Measurements from ENCODE around the gene SAMD4B. TPM values are rescaled to one million over a fixed set of nuclear protein-coding genes. Genes with fewer than 3 reads are reported as not detected.

Gene SAMD4B
- total RNA-seq, 1 experiment from 2014 or later, result 126 TPM

DNA sequence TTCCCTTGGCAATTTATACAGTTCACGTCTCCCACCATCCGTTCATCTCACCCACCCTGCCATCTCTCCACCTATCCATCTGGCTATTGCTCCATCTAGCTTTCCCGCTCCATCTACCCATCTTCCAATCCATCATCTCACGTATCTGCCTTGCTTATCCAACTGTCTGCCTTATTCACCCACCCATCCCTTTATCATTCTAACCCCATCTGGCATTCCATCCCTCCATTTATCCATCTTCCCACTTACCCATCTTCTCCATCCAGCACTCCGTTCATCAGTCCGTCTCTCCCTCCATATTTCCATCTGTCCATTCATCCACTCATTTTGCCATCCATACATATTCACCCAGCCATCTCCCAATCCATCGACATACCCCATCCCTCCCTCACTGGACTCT, 83.5 kb downstream of the SAMD4B start:
- no peak for DNase-seq (ENCODE audit: low read depth)

GRCh38 chr19:39426170-39426569, 83.9 kb downstream of the SAMD4B start:
- no peak for DNase-seq (ENCODE audit: low read depth)

GRCh38 chr19:39427707-39428106, 85.5 kb downstream of the SAMD4B start:
- no peak for DNase-seq (ENCODE audit: low read depth)

- peak; percentile 75 for DNase-seq (ENCODE audit: low read depth)
These were observed 86.3 kb downstream of the SAMD4B start for GRCh38 chr19:39428283-39429112.

- DNase-seq (ENCODE audit: low read depth), result peak; percentile 59
These were observed 88.7 kb downstream of the SAMD4B start for GRCh38 chr19:39430675-39431593.

DNA sequence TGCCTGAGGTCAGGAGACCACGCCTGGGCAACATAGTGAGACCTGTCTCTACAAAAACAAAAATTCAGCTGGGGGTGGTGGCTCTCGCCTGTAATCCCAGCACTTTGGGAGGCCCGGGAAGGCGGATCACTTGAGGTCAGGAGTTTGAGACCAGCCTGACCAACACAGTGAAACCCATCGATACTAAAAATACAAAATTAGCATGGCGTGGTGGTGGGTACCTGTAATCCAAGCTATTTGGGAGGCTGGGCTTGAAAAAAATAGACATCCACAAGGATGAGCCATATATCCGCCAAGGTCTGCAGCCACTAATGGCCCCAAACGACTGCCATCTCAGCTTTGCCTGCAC, 90.4 kb downstream of the SAMD4B start:
- DNase-seq (ENCODE audit: low read depth), result no peak

DNA sequence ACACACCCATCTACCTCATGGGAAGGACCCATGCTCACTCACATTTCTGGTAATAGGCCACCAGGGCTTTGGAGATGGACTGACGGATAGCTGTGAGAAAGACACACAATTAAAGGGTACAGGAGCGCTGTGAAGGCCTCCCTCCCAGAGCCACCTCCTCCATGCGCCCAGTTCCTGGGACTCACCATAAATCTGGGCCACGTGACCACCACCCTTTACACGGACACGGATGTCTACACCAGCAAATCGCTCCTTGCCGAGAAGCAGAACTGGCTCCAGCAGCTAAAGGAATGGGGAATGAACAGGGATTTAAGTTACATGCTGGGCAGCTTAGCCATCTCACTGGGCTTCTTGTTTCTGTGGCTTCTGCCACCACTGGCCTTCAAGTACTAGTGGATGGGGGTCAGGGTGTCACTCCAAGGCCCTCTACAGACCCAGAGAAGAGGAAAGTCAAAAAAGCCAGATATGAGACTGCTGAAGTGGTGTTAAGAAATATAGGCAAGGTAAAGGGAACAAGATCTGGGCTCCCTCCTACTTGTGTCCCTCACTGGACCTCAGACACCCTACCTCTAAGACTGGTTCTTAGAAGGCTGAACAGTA, 91.4 kb downstream of the SAMD4B start:
- no peak for DNase-seq (ENCODE audit: low read depth)

DNA sequence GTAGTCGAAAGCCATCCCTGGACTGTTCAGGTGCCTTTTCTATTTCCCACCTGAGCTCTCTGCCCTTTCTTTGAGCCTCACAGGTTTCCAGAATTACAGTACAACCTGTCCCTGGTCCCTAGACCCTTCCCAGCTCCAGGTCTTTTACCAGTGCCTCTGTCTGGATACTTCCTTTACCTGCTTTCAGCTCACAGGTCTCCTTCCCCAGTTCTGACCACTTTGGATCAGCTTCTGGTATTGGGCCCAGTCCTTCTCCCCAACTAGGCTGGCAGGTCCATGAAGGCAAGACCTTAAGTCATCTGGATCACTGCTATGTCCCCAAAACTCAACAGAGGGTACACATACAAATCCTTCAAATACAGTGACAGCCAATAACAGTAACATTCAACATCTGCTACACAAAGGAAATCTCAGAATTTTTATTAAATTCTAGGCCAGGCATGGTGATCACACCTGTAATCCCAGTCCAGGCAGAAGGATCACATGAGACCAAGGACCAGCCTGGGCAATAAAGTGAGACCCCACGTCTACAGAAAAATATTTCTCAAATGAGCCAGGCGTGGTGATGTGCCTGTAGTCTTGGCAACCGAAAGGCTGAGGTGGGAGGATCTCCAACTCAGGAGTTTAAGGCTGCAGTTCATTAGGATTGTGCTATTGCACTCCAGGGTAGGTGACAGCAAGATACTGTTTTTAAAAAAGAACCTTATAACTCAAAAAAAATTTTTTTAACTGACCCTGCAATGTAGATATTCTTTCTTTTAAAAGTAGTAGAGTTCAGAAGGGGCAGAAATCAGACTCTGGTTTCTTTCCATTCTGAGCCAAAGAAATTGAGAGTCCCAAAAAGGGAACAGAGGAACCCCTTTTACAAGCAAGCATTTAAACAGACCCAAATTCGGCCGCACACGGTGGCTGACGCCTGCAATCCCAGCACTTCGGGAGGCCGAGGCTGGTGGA, 92.2 kb downstream of the SAMD4B start:
- DNase-seq (ENCODE audit: low read depth), result no peak

Other genes with a start within 250 kb of the SAMD4B start
- gene PAK4, start 216.6 kb upstream of the SAMD4B start, total RNA-seq (2014; rRNA removed), result 10.8 and 15.5 TPM in 2 replicates
- not detected in 2 replicates for gene NCCRP1, start 145.5 kb upstream of the SAMD4B start, total RNA-seq (2014; rRNA removed)
- not detected in 2 replicates for gene SYCN, start 138.2 kb upstream of the SAMD4B start, total RNA-seq (2014; rRNA removed)
- gene IFNL3, start 97.4 kb upstream of the SAMD4B start, total RNA-seq (2014; rRNA removed), result not detected in 2 replicates
- not detected in 2 replicates for gene IFNL4, start 93.6 kb upstream of the SAMD4B start, total RNA-seq (2014; rRNA removed)
- gene IFNL2, start 74.0 kb upstream of the SAMD4B start, total RNA-seq (2014; rRNA removed), result not detected in 2 replicates
- gene IFNL1, start 46.0 kb upstream of the SAMD4B start, total RNA-seq (2014; rRNA removed), result not detected in 2 replicates
- 0.13 TPM in 1 of 2 replicates, not detected in the other for gene LRFN1, start 21.6 kb upstream of the SAMD4B start, total RNA-seq (2014; rRNA removed)
- not detected in 2 replicates for gene GMFG, start 6.4 kb upstream of the SAMD4B start, total RNA-seq (2014; rRNA removed)
- gene PAF1, start 48.7 kb downstream of the SAMD4B start, total RNA-seq (2014; rRNA removed), result 51.9 and 61.7 TPM in 2 replicates
- gene MED29, start 49.0 kb downstream of the SAMD4B start, total RNA-seq (2014; rRNA removed), result 32.8 and 38.7 TPM in 2 replicates
- 9.3 and 15.0 TPM in 2 replicates for gene ZFP36, start 64.4 kb downstream of the SAMD4B start, total RNA-seq (2014; rRNA removed)
- gene PLEKHG2, start 70.2 kb downstream of the SAMD4B start, total RNA-seq (2014; rRNA removed), result 19.9 and 23.4 TPM in 2 replicates
- 159 and 209 TPM in 2 replicates for gene RPS16, start 93.5 kb downstream of the SAMD4B start, total RNA-seq (2014; rRNA removed)
- 74.8 and 79.0 TPM in 2 replicates for gene SUPT5H, start 103.2 kb downstream of the SAMD4B start, total RNA-seq (2014; rRNA removed)
- 99.1 and 120 TPM in 2 replicates for gene TIMM50, start 138.4 kb downstream of the SAMD4B start, total RNA-seq (2014; rRNA removed)
- 2.4 and 2.6 TPM in 2 replicates for gene DLL3, start 156.5 kb downstream of the SAMD4B start, total RNA-seq (2014; rRNA removed)
- not detected in 2 replicates for gene SELENOV, start 172.7 kb downstream of the SAMD4B start, total RNA-seq (2014; rRNA removed)
- gene EID2B, start 190.4 kb downstream of the SAMD4B start, total RNA-seq (2014; rRNA removed), result 3.0 and 4.8 TPM in 2 replicates
- 9.7 and 14.8 TPM in 2 replicates for gene EID2, start 197.7 kb downstream of the SAMD4B start, total RNA-seq (2014; rRNA removed)